NCI-H1694 treated with DMSO at 0.1 percent for 48 hours (cell line): ENCODE results near the gene SLC39A11.
"Not testable (repeated sequence)": the region's sequence is repeated elsewhere in the genome, so short reads cannot be mapped to it uniquely, and the experiment has no call there.

Experiments used
- DNase-seq: peaks from one replicate; lab custom pipeline; 2025; lab: John Stamatoyannopoulos, UW

The SLC39A11 gene

GRCh38 chr17:73071066-73071999 lies 21.2 kb downstream of the SLC39A11 start:
- peak; percentile 20 for DNase-seq

GRCh38 chr17:73069841-73070240 lies 22.6 kb downstream of the SLC39A11 start:
- no peak for DNase-seq

- DNase-seq = no peak
These were observed 23.2 kb downstream of the SLC39A11 start for GRCh38 chr17:73069164-73069770.

- DNase-seq = no peak
These were observed 23.9 kb downstream of the SLC39A11 start for GRCh38 chr17:73068322-73069153.

DNA sequence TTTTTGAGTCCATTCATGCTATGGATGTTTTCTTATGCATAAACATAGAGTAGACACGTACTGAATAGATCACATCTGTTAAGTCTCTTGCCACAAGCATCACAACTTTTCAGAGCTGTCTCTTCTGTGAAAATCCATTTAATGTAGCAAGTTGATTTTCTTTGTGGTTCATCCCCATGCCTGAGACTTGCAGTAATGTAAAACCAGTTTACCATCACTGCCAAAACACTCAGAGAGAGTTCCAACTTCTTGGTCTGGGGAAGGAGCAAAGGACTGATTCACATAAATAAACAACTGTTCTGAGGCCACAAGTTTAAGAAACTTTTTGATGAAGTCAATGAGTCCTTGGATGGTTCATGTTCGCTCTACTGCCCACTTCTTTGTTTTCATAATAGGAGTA lies 24.8 kb downstream of the SLC39A11 start:
- DNase-seq = not testable (repeated sequence)

- no peak for DNase-seq
These were observed 25.4 kb downstream of the SLC39A11 start for GRCh38 chr17:73067075-73067474.

DNA sequence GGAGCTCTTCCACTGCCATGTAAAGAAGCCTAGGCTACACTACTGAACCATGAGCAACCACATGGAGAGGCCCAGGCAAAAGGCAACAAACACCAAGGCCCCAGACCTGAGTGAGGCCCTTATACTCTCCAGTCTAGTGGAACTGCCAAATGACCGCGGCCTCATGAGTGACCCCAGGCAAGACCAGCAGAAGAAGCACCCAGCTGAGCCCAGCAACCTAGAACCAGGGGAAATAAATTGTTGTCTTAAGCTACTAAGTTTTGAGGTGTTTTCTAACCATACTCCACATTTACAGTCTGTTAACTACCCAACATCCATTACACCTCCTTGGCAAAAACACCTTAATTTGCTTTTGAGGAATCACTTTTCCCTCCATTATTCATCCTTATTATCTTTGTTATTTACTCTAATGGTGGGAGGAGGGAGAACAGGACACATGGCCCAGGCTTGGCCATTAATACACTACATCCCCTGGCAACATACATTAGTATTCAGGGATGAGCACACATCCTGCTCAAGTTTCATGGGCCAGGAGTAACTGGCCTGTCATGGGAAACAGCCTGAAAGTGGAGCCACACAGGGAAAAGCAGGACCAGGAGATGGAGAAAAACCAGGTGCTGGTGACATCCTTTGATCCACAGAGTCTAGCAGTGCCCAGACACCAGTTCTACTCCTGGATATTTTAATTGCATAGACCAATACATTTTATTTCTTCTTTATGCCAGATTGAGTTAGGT lies 26.2 kb downstream of the SLC39A11 start:
- DNase-seq = no peak

GRCh38 chr17:73065376-73065775 lies 27.1 kb downstream of the SLC39A11 start:
- no peak for DNase-seq

- DNase-seq = peak; percentile 80
These were observed 28.2 kb downstream of the SLC39A11 start for GRCh38 chr17:73064084-73064938.

DNA sequence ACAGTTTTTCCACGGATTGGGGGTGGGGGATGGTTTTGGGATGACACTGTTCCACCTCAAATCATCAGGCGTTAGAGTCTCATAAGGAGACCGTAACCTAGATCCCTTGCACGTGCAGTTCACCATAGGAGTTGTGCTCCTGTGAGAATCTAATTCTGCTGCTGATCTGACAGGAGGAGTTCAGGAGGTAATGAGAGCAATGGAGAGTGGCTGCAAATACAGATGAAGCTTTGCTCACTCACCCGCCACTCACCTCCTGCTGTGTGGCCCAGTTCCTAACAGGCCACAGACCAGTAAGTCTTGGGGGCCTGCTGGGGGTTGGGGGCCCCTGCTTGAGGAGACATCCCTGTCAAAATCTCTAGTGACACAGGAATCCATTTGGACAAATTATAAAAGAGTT lies 29.8 kb downstream of the SLC39A11 start:
- no peak for DNase-seq

- no peak for DNase-seq
These were observed 31.3 kb downstream of the SLC39A11 start for GRCh38 chr17:73061161-73061560.

GRCh38 chr17:73060721-73061120 lies 31.8 kb downstream of the SLC39A11 start:
- DNase-seq = no peak

- not testable (repeated sequence) for DNase-seq
These were observed 32.8 kb downstream of the SLC39A11 start for GRCh38 chr17:73059713-73060112.

DNA sequence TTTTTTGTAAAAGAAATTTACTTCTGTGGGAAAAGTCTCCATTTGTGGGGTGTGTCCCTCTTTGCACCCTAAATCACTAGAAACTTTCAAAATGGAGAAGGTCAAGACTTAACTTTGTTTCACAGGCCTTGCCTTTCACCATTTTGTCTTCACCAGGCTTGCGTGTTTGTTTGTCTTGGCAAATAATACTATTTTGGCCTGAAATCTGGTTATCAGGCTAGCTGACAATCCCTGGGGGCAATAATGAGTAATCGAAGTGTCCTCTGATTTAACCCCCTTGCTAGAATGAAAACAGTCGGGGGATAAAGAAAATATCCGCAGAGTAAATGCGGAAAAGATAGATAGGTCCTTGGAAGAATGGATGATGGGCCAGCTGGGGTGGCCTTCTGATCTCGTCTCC lies 34.5 kb downstream of the SLC39A11 start:
- no peak for DNase-seq

- no peak for DNase-seq
These were observed 35.3 kb downstream of the SLC39A11 start for GRCh38 chr17:73057196-73057595.

GRCh38 chr17:73052923-73053322 lies 39.6 kb downstream of the SLC39A11 start:
- no peak for DNase-seq

DNA sequence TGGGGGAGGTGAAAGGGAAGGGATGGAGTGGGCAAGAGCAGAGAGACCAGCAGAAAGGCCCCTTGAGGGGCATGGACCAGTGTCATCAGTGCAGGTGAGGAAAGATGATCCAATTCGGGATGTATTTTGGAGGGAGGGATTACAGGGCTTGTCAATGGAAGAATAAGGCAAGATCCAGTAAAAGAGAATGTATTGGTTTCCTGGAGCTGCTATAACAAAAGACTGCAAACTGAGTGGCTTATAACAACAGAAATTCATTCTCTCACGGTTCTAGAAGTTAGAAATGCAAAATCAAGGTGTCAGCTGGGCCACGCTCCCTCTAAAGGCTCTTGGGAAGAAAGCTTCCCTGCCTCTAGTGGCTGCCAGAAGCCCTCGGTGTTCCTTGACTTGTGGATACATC lies 41.7 kb downstream of the SLC39A11 start:
- no peak for DNase-seq

DNA sequence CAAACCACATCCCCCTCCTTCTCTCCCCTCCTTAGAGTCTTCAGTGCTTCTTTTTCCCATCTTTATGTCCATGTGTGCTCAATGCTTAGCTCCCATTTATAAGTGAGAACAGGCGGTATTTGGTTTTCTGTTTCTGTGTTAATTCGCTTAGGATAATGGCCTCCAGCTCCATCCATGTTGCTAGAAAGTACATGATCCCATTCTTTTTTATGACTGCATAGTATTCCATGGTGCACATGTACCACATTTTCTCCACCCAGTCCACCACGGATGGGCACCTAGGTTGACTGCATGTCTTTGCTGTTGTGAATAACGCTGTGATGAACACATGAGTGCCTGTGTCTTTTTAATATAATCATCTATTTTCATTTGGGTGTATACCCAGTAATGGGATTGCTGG lies 44.3 kb downstream of the SLC39A11 start:
- no peak for DNase-seq

- DNase-seq = peak; percentile 97
These were observed 46.8 kb downstream of the SLC39A11 start for GRCh38 chr17:73045724-73046123.

GRCh38 chr17:73043686-73044581 lies 48.6 kb downstream of the SLC39A11 start:
- no peak for DNase-seq
